ENCODE results near the gene TAGLN. TPM values are rescaled to one million over a fixed set of nuclear protein-coding genes. Genes with fewer than 3 reads are reported as not detected.

The TAGLN gene
- total RNA-seq, 1 experiment from 2014 or later = 11.0 TPM

DNA sequence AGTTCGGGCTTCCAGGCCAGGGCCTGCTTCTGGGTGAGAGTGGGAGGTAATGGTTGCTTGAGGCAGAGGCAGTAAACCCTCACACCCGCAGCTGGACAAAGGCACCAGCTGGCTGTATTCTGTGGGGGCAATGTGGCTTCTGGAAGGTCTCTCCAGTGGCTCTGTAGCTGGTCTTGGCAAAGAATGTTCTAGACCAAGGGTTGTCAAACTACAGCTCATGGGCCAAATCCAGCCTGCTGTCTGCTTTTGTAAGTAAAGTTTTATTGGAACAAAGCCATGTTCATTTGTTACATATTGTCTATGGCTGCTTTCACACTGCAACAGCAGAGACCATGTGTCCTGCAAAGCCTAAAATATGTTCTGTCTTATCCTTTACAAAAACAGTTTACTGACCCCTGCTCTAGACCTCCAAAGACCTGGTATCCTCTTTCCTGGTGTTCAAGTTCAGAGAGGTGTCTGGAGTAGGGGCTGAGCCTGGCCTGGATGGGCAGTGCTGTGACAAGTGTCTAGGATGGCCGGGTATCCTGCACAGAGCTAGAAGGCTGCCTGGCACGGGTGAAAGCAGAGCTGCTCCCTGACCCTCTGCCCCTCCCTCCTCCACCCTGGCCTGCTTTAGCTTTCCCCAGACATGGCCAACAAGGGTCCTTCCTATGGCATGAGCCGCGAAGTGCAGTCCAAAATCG, 3.4 kb downstream of the TAGLN start:
- Histone ChIP-seq H3K9me2 (ENCODE audit: insufficient read depth) (no peaks in the 10 kb centered on the region), H2AFZ (no peak overlapping the region), H3K9me3 (ENCODE audit: insufficient read depth, low read depth) (no peaks in the 10 kb centered on the region), H3K4me2 (no peak overlapping the region), H3K79me2 (ENCODE audit: low read depth) (no peaks in the 10 kb centered on the region), H3K4me1 (replicated peaks; ENCODE audit: insufficient read depth) (no peaks in the 10 kb centered on the region), H3K36me3 (ENCODE audit: low read depth) (no peaks in the 10 kb centered on the region), H3F3A (ENCODE audit: insufficient read depth, low read depth) (no peaks in the 10 kb centered on the region), H3K27me3 (ENCODE audit: insufficient read depth, low read depth) (no peaks in the 10 kb centered on the region), H3K27ac (no peak overlapping the region), H4K20me1 (ENCODE audit: insufficient read depth) (no peaks in the 10 kb centered on the region), H3K4me3 (no peak overlapping the region)
- POLR2A ChIA-PET (ENCODE audit: unreplicated experiment) = no interaction called here
- intact Hi-C loops (cut with micrococcal nuclease; ENCODE audit: unreplicated experiment) = no loop called here
- DNase-seq = no peak
- no peak for TF ChIP-seq EZH2 (IDR thresholded peaks at IDR 0.05; ENCODE audit: low read depth)
- TF ChIP-seq, protein P1, sequence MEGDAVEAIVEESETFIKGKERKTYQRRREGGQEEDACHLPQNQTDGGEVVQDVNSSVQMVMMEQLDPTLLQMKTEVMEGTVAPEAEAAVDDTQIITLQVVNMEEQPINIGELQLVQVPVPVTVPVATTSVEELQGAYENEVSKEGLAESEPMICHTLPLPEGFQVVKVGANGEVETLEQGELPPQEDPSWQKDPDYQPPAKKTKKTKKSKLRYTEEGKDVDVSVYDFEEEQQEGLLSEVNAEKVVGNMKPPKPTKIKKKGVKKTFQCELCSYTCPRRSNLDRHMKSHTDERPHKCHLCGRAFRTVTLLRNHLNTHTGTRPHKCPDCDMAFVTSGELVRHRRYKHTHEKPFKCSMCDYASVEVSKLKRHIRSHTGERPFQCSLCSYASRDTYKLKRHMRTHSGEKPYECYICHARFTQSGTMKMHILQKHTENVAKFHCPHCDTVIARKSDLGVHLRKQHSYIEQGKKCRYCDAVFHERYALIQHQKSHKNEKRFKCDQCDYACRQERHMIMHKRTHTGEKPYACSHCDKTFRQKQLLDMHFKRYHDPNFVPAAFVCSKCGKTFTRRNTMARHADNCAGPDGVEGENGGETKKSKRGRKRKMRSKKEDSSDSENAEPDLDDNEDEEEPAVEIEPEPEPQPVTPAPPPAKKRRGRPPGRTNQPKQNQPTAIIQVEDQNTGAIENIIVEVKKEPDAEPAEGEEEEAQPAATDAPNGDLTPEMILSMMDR (conservative IDR thresholded peaks at IDR 0.05) = no peak
- BruUV-seq (replicated peaks) = no TSS peak
- CTCF ChIA-PET = interaction anchor here (0.7 kb wide), 1 partner anchor 42 kb away, joined by 3 read pairs; no protein-coding TSS in a partner anchor

DNA sequence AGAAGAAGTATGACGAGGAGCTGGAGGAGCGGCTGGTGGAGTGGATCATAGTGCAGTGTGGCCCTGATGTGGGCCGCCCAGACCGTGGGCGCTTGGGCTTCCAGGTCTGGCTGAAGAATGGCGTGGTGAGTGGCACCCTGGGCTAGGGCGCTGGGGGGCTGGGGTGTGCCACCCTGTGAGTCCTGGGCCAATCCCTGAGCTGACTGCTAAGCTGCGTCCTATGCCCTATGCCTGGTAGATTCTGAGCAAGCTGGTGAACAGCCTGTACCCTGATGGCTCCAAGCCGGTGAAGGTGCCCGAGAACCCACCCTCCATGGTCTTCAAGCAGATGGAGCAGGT, 3.9 kb downstream of the TAGLN start:
- no peaks in the 10 kb centered on the region for H3K27me3 ChIP-seq (ENCODE audit: insufficient read depth, low read depth)
- no peak overlapping the region for H2AFZ ChIP-seq
- H3K36me3 ChIP-seq (ENCODE audit: low read depth) = no peaks in the 10 kb centered on the region
- no peaks in the 10 kb centered on the region for H3K79me2 ChIP-seq (ENCODE audit: low read depth)
- H3K4me3 ChIP-seq = no peak overlapping the region
- CTCF ChIA-PET = no interaction called here
- no peaks in the 10 kb centered on the region for H3K9me2 ChIP-seq (ENCODE audit: insufficient read depth)
- no TSS peak for BruUV-seq (replicated peaks)
- no peak for DNase-seq
- no peaks in the 10 kb centered on the region for H3K4me1 ChIP-seq (replicated peaks; ENCODE audit: insufficient read depth)
- no peaks in the 10 kb centered on the region for H3K9me3 ChIP-seq (ENCODE audit: insufficient read depth, low read depth)
- no peaks in the 10 kb centered on the region for H4K20me1 ChIP-seq (ENCODE audit: insufficient read depth)
- TF ChIP-seq, protein P1 (conservative IDR thresholded peaks at IDR 0.05) = no peak
- TF ChIP-seq EZH2 (IDR thresholded peaks at IDR 0.05; ENCODE audit: low read depth) = no peak
- POLR2A ChIA-PET (ENCODE audit: unreplicated experiment) = no interaction called here
- H3K4me2 ChIP-seq = no peak overlapping the region
- intact Hi-C loops (cut with micrococcal nuclease; ENCODE audit: unreplicated experiment) = no loop called here
- H3K27ac ChIP-seq = no peak overlapping the region
- no peaks in the 10 kb centered on the region for H3F3A ChIP-seq (ENCODE audit: insufficient read depth, low read depth)

DNA sequence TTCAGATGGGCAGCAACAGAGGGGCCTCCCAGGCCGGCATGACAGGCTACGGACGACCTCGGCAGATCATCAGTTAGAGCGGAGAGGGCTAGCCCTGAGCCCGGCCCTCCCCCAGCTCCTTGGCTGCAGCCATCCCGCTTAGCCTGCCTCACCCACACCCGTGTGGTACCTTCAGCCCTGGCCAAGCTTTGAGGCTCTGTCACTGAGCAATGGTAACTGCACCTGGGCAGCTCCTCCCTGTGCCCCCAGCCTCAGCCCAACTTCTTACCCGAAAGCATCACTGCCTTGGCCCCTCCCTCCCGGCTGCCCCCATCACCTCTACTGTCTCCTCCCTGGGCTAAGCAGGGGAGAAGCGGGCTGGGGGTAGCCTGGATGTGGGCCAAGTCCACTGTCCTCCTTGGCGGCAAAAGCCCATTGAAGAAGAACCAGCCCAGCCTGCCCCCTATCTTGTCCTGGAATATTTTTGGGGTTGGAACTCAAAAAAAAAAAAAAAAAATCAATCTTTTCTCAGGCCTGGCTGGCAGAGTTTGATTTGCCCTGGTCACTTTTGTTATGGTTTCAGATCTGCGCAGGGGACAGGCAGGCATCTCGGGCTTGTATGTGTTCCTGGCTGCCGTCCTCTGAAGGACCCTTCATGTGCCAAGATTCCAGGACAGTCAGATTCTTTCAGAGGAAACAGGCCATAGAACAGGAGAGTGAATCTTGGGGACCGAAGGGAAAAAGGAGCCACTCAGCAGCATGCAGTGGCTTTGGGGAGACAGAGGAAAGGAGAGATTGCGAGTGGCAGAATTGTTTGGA, 5.3 kb downstream of the TAGLN start:
- CTCF ChIA-PET = no interaction called here
- BruUV-seq (replicated peaks) = no TSS peak
- H3K4me3 ChIP-seq = no peak overlapping the region
- POLR2A ChIA-PET (ENCODE audit: unreplicated experiment) = no interaction called here
- no peaks in the 10 kb centered on the region for H3F3A ChIP-seq (ENCODE audit: insufficient read depth, low read depth)
- H3K4me1 ChIP-seq (replicated peaks; ENCODE audit: insufficient read depth) = no peaks in the 10 kb centered on the region
- no peak for DNase-seq
- H2AFZ ChIP-seq = no peak overlapping the region
- intact Hi-C loops (cut with micrococcal nuclease; ENCODE audit: unreplicated experiment) = no loop called here
- H4K20me1 ChIP-seq (ENCODE audit: insufficient read depth) = no peaks in the 10 kb centered on the region
- no peaks in the 10 kb centered on the region for H3K36me3 ChIP-seq (ENCODE audit: low read depth)
- no peak overlapping the region for H3K4me2 ChIP-seq
- TF ChIP-seq, protein P1 (conservative IDR thresholded peaks at IDR 0.05) = no peak
- no peak for TF ChIP-seq EZH2 (IDR thresholded peaks at IDR 0.05; ENCODE audit: low read depth)
- no peak overlapping the region for H3K27ac ChIP-seq
- no peaks in the 10 kb centered on the region for H3K27me3 ChIP-seq (ENCODE audit: insufficient read depth, low read depth)
- H3K9me3 ChIP-seq (ENCODE audit: insufficient read depth, low read depth) = no peaks in the 10 kb centered on the region
- H3K79me2 ChIP-seq (ENCODE audit: low read depth) = no peaks in the 10 kb centered on the region
- no peaks in the 10 kb centered on the region for H3K9me2 ChIP-seq (ENCODE audit: insufficient read depth)
